Adrenal gland (tissue), 5 donors: ENCODE measurements around the gene COL23A1.

Experiments
- POLR2A ChIP-seq, 2 donors: fragments of 450-650 bp; IDR thresholded peaks; one replicate each; pipeline ENCODE4 v1.6.1; 2017; ENCODE audit warnings: antibody characterized with exemption in 2 of 2, mild to moderate bottlenecking in 2 of 2, moderate library complexity in 1 of 2
- TF ChIP-seq, protein P1 (sequence below), 6 experiments: fragments of 450-650 bp in 4 of 6; fragments of 200-600 bp in 2 of 6; sonication (generic) in 1 of 6; IDR thresholded peaks; 1 replicate in 5 of 6; 2 replicates in 1 of 6; pipeline versions ENCODE4 v1.5.1 to v1.8.0; 2016 to 2021; ENCODE audit warnings: antibody characterized with exemption in 6 of 6, mild to moderate bottlenecking in 2 of 6, moderate library complexity in 1 of 6
- donor health status: DM: no; HTN: no; CAD: no.

GRCh38 chr5:178212241-178213002 lies 377.8 kb downstream of the COL23A1 start:
- TF ChIP-seq, protein P1, sequence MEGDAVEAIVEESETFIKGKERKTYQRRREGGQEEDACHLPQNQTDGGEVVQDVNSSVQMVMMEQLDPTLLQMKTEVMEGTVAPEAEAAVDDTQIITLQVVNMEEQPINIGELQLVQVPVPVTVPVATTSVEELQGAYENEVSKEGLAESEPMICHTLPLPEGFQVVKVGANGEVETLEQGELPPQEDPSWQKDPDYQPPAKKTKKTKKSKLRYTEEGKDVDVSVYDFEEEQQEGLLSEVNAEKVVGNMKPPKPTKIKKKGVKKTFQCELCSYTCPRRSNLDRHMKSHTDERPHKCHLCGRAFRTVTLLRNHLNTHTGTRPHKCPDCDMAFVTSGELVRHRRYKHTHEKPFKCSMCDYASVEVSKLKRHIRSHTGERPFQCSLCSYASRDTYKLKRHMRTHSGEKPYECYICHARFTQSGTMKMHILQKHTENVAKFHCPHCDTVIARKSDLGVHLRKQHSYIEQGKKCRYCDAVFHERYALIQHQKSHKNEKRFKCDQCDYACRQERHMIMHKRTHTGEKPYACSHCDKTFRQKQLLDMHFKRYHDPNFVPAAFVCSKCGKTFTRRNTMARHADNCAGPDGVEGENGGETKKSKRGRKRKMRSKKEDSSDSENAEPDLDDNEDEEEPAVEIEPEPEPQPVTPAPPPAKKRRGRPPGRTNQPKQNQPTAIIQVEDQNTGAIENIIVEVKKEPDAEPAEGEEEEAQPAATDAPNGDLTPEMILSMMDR (IDR thresholded peaks at IDR 0.05): no peak
- no peak for TF ChIP-seq POLR2A (IDR thresholded peaks at IDR 0.05)
